ENCODE measurements around the gene CCDC86.
"Not testable (repeated sequence)": the region's sequence is repeated elsewhere in the genome, so short reads cannot be mapped to it uniquely, and the experiment has no call there.

CCDC86 gene, protein sequence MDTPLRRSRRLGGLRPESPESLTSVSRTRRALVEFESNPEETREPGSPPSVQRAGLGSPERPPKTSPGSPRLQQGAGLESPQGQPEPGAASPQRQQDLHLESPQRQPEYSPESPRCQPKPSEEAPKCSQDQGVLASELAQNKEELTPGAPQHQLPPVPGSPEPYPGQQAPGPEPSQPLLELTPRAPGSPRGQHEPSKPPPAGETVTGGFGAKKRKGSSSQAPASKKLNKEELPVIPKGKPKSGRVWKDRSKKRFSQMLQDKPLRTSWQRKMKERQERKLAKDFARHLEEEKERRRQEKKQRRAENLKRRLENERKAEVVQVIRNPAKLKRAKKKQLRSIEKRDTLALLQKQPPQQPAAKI

DNA sequence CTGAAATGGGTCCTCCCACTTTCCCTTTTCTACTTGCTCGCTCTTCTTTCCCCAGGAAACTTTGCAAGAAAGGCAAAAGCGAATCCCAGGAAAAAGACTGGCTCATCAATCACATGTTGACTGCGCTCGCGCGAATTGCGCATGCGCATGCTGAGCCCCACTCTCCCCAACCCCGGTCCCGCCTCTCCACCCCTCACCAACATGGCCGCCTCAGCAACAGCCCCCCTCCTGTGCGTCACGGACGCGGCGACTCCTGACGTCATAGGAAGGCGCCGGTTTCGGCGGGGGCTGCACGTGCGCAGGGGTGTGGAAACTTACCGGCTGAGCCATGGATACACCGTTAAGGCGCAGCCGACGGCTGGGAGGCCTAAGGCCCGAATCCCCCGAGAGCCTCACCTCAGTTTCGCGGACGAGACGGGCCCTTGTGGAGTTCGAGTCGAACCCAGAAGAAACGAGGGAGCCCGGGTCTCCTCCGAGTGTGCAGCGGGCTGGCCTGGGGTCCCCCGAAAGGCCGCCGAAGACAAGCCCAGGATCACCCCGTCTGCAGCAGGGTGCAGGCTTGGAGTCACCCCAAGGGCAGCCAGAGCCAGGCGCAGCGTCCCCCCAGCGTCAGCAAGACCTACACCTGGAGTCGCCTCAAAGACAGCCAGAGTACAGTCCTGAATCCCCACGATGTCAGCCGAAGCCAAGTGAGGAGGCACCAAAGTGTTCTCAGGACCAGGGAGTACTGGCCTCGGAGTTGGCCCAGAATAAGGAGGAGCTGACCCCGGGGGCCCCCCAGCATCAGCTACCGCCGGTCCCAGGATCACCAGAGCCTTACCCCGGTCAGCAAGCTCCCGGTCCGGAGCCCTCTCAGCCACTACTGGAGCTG is at the start of gene CCDC86:
Gene CCDC86 (plus strand): TSS at position 317 of the 871 bp plus-strand sequence. CDS start 12 bp downstream, at position 329.
- DNase-seq = peak; percentile 83 to 96 (median 92)

DNA sequence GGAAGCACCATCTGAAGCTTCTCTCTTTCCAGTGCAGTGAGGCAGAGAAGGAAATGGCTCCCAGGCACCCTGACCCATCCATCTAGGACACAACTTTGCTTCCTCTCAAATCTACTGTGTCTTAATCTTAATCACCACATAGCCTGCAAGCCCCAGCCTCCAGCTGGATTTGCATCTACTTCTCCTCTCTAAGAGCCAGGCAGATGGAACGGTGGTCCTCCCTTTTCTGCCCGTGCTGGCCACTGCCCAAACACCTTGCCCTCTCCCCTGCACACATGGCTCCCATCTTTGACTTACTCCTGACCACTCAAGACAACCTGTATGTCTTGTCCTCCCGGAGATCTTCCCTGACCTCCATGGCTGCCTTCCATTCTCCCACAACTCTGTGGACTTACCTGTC is 49.4 kb upstream of the CCDC86 start:
- no peak for DNase-seq

DNA sequence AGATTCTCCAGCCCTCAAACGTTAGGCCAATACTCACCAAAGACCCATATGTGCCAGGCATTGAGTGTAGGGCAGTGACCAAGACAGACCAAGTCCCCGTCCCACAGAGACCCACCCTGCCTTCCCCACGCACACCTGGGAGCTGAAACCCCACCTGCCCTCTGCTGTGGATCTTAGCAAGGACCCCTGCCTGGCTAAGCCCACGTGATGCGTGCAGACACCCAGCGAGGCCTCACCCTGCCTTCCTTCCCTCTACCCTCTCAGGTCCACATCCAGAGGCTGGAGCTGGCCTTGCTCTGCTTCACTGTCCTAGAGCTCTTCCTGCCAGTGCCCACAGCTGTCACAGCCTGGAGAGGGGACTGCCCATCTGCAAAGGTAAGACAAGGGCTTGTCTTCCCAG is 46.6 kb upstream of the CCDC86 start:
- DNase-seq = no peak

DNA sequence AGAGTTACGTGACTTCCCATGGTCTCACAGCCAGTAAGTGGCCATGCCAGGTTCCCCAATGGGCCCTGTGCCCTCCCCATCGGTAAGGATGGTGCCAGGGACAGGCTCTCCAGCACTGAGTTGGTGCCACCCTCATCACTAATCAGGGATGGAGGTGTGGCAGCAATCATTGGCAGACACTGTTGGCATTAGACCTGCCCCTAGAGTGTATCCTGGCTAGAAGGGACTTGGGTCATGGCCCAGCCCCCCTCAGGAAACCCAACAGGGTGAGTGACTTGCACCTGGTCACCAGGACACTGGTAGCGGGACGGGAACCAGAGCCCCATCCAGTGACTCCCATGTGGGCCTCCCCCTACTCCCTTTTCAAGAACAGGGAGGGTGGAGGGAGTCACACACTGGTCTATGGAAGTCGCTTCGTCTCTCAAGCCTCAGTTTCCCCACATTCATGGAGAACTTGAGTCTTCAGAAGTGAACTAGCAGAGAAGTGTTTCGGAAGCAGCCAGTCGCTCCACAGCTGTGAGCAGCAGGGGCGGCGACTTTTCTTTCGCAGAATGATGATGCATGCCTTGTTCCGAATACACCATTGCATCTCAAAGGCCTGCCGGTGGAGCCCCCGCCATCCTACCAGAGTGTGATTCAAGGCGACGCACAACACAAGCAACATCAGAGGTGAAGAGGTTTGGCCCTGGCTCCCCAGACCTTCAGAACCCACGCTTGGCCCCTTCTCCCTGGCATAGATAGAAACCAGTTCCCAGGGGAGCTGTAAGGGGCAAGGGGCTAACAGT is 43.9 kb upstream of the CCDC86 start:
- no peak for DNase-seq

DNA sequence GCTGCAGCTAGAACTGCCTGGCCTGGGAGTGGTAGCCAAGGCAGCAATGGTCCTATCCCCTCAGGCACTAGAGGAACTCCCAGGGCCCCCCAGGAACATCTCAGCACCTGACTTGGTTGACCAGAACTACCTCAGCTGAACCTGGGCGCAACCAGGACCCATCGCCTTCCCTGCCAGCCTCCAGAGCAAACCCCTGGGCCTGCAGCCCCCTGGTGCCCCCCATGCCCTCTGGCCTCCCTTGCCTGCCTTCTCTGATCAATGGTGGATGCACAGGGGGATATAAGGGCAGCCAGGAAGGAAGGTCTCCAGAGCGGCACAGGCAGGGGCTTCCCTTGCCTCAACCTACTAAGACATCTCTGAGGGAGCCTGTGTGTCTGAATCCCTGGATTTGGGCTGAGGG is 43.3 kb upstream of the CCDC86 start:
- no peak for DNase-seq

DNA sequence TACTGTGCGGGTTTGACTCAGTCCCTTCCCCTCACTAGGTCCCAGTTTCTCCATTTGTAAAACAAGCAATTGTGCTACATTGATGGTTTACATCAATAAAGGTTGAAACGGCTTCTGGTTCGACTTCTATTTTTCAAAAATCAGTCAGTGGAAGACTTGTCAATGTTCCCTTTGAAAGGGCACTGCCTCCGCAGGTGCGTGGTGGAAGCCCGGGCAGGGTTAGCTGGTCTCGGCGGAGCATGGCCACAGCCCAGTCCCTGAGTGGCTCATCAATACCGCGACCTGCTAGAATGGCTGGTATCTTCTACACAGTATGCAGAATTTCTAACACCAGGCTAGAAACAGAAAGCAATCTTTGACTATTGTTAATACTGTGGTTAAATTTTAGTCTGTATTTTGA is 40.7 kb upstream of the CCDC86 start:
- DNase-seq = no peak

DNA sequence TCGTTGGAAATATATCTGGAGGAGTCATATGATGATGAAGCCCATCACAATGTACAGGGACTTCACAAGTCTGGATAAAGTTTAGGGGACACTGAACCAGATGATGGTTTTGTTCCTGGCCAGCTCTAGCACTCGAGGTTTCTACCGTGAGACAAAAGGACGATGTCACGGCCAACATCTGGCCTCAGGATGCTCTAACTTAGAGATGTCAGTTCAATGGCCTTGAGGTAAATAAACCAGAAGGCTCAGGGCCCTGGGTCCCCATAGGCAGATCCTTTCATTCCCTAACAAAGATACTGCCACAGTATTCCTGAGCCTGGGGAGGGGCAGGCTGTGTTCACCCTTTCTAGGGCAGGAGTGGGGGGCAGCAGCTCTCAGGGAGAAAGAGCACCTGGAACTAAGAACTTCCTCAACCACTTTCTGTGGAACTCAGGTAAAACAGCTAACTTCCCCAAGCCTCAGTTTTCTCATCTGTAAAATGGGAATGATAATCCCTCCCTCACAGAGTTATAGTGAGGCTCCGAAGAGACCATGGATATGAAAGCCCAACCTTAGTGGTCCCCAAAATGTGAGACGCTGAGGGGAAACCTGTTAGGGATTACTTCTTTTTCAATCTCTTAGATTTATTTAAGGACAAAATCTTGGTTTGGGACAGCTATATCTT is 38.5 kb upstream of the CCDC86 start:
- no peak for DNase-seq

DNA sequence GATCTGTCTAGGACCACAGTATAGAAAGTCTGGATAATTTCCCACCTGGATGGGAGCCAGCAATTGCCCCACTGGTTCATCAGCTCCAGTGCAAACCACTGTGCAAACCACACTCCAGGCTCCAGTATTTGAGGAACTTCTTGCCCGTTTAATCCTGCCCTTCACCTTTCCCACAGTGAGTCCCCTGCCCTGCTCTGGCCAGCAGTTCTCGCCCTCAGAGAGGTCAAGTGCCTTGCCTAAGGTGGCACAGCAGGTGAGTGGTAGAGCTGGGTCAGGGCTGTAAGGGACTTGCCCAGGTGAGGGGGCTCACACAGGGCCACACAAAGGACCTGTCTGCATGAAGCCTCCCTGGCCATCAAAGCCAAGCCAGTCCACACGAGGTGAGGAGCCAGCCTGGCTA is 32.7 kb upstream of the CCDC86 start:
- DNase-seq = no peak

DNA sequence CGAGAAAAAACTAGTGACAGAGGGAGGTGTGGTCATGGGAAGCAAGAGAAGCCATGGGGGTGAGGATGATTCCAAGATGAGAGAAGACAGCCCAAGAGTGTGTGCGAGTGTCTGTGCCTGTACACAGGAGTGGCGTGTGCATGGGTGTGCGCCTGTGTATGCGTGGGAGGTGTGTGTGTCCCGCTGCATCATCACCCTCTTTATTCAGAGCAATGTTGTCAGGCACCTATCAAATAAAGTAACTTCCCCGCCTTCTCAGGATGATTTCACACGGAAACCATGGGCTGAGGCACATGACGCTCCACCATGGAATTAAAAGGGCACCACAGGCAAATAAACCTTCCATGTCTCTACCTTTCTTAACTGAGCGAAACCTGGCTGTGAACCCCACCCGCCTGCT is 32.2 kb upstream of the CCDC86 start:
- no peak for DNase-seq

DNA sequence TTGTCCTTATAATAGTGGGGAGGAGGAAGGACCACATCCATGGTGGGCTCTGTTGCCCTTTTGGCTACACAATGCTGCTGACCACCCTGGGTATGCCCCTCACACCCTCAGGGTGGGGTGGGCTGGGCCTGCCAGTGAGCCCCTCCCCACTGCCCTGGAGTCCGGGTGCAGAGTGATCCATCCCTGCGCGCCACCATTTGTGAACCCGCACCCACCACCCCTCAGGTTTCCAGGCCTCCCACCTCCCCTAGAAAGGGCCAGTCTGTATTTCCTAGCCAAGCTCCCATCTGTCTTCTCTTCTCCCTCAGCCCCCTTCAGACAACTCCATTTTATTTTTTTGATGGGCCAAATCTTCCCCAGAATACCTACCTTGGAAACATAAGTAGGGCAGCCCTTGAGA is 31.8 kb upstream of the CCDC86 start:
- no peak for DNase-seq

DNA sequence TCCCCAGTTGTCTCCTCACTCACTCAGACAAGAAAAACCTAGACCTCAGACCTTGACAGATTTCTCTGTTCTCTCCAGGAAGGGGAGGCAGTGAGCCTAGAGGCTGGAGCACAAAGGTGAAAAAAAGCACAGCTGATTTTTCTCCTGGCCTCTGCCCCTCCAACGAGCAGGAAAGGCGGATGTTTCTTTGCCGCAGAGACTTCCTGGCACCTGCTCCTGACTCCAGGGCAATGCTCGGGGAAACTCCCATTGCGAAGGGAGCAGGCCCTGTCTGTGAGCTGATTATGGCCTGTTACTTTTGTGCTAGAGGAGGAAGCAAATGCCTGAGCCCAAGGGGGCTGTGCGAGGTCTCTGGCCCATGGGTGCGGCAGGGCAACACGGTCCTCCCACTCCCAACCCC is 31.3 kb upstream of the CCDC86 start:
- DNase-seq = no peak

DNA sequence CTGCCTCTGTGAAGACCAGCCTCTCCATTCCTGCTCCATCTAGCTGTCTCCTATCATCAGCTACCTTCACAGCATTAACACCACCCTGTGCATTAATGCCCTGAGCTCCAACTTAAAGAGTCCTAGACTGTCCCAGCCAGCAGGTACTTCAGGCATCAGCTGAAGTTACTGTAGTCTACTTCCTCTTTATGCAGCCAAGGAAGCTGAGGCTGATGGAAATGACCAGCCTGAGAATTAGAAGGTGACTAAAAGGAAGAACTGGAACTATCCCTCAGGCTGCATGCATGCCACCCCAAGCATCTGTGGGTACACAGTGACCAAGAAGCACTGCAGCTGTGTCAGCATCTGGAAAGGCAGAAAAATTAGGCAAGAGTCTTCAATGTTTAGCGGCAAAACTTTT is 28.6 kb upstream of the CCDC86 start:
- no peak for DNase-seq

DNA sequence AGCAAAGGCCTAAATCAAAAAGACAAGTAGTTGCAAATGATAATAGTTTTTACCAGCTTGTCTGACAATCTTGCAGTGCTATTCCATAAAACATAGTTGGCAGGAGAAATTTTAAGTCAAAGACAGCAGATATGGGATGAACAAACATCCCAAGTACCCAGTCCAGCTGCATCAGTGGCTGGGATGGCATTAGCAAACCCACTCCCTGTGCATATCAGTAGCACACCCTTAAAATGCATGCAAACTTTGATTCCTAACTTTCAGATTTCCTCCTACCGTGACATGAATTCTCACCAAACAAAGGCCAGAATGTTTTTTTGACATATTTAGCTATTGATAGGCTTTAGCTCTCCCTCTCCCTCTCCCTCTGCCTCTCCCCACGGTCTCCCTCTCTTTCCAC is 27.8 kb upstream of the CCDC86 start:
- no peak for DNase-seq

DNA sequence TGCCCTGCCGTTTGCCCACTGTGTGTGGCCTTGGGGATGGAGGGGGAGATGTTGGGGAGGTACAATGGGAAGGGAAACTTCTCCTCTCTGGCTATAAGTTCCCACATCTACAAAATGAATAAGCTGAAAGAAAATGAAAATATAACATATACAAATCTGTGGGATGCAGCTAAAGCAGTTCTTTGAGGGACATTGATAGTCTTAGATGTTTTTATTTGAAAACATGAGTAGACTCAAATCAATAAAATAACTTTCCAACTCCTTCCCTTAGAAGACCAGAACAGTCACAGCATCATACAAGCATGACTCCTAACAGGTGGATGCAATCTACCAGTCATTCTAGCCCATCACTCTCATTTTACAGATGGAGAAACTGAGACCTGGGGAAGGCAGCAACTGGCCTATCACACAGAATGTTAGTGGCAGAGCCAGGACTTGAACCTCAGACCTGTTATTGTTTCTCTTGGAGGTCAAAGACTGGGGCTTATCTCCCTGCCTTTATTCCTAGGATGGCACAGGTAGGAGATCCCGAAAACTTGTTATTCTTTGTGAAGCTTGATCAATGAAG is 25.2 kb upstream of the CCDC86 start:
- DNase-seq = no peak

DNA sequence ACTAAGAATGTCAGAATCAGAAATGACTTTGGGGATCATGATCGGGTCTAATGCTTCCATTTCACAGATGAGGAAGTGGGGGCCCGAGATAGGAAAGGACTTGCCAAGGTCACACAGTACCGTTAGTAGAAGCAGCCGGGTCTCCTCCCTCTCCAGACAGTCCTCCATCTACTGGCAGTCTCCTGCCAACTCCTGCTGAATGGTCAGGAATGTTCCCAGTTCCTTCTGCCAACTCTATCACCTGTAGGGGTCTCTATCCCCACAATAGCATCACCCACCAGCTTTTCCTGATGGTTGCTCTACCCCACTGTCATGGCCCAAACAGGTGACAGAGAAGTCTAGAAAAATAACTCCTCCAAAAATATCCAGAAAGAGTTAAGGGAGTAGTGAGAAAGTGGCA is 23.9 kb upstream of the CCDC86 start:
- no peak for DNase-seq

DNA sequence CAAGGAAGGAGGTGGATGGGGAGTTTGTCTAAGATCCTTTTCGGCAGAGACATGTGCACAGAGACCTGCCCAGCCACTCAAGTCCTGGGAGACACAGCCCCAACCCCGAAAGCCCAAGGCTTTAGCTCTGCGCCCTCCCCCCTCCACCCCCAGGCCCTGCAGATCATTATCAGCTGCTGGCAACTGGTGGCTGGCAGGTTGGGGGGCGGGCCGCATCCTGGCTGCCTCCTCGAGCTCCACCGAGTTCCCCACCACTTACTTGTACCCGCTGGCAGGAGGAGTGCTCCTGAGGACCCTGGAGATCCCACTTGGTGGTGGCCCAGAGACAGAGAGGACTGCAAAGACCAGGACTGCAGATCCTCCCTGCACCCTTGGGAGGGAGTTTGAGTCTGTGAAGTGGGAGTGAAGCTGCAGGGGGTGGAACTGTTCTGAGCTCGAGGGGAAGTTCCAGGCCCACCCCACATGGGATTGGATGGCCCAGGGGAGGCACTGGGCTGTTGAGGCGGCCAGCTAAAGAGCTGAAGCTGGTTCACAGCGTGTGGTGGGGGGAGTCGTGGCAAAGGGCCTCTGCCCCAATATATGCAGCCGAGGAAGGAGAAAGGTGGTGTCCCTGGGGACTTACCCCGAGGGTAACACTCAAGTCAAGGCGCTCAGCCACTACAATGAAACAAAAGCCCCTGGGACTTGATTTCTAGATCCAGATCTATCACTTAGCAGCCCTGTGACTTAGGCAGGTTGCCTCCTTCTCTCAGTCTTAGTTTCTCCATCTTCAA is 19.9 kb upstream of the CCDC86 start:
- DNase-seq = no peak

DNA sequence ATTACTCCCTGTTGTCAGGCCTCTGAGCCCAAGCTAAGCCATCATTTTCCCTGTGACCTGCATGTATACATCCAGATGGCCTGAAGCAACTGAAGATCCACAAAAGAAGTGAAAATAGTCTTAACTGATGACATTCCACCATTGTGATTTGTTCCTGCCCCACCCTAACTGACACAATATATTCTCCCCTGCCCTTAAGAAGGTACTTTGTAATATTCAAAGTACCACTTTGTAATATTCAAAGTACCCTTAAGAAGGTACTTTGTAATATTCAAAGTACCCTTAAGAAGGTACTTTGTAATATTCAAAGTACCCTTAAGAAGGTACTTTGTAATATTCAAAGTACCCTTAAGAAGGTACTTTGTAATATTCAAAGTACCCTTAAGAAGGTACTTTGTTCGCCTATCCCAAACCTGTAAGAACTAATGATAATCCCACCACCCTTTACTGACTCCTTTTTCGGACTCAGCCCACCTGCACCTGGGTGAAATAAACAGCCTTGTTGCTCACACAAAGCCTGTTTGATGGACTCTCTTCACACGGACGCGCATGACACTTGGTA is 18.1 kb upstream of the CCDC86 start:
- DNase-seq = not testable (repeated sequence)

DNA sequence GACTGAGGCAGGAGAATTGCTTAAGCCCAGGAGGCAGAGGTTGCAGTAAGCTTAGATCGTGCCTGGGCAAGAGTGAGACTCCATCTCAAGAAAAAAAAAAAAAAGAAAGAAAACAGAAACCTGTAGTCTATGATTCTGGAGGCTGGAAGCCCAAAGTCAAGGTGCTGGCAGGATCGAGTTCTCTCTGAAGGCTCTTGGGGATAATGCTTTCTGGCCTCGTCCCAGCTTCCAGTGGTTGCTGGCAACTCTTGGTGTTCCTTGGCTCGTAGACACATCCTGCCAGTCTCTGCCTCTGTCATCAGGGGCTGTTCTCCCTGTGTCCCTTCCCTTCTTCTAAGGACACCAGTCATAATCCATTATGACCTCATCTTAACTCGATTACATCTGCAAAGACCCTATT is 16.8 kb upstream of the CCDC86 start:
- DNase-seq = no peak

DNA sequence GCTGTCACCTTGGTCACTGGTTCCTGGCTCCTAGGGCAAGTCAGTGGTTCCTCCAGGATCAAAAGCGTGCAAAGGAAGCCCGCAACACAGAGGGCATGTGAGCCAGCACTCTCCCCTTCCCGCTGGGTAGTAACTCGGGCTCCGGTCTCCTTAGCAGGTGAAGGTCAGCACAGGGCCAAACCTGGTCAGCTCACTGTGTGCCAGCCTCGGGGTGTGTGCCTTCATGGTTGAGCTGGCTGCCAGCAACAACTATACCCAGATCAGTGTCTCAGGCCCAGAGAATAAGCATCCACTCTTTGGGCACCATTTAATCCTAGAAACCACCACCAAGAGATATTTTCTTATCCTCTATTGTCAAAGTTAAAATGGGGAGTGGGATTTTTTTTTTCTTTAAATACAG is 16.1 kb upstream of the CCDC86 start:
- DNase-seq = no peak

DNA sequence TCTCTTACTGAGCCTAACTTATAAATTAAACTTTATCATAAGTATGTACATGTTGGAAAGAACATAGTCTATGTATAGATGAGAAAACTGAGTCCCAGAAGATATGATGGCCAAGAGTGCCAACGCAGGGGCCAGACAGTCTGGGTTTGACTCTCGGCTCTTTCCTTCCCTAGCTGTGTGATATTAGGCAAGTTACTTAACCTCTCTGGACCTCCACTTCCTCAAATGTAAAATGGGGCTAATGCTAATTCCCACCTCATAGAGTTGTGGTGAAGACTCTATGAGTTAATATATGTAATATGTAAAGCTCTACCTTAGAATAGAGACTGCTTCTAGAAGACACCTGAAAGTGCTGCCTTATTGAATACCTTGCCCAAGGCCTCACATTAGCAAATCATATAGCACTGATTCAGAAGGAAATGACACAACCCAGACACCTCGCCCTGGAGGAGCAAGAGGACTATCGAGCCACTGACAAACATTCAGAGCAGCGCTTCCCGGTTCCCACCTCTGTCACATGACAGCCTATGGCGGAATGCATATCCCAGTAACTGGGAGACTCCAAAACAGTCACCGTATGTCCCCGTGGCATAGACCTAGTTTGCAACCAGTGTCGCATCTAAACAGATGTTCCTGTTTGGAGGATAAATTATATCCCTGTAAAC is 11.3 kb upstream of the CCDC86 start:
- DNase-seq = no peak

DNA sequence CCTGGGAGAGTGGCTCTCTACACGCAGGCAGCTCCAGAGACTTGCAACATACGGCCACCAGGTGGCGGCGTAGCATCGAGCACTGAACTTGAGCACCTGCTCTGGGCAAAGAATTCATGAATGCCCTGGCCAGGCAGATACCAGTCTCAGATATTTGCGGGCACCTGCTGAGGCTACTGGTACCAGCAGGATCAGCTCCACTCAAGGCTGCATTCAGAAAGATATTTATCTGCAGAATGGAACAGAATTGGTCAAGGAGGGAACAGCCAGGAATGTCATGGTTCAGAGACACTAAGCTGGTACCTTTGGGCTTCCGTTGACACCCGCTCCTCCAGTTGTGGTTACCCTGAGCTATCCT is 10.8 kb upstream of the CCDC86 start:
- DNase-seq = peak; percentile 7 to 81 (median 64)
